ENCODE results near the gene TOMM34.

- no peak for TF ChIP-seq EZH2 (IDR thresholded peaks at IDR 0.05; ENCODE audit: borderline replicate concordance, insufficient read depth, low read length, poor library complexity, severe bottlenecking)
- TF ChIP-seq CTCF (IDR thresholded peaks at IDR 0.05; ENCODE audit: poor library complexity, severe bottlenecking): no peak
- no peak for TF ChIP-seq EP300 (conservative IDR thresholded peaks at IDR 0.05; ENCODE audit: poor library complexity, severe bottlenecking)
- TF ChIP-seq RAD21 (conservative IDR thresholded peaks at IDR 0.05): no peak
- no peak for TF ChIP-seq POLR2AphosphoS5 (IDR thresholded peaks at IDR 0.05)
Measured at GRCh38 chr20:44950368-44950767, 9.8 kb downstream of the TOMM34 start.
